Stimulated activated memory B cell treated with anti-CD40 and anti-IgM and Interleukin-4, amounts not matched to agents 10 μg/mL and 1 μg/mL and 100 μg/mL, for 72 hours (primary cell): ENCODE data around the gene MTMR10.

Experiments
- ATAC-seq: fragments of 150-1000 bp; cut with Tn5 transposase; 2 replicates; pipeline ENCODE4 v1.10.0; 2021
- H3K27ac Mint-ChIP-seq: one replicate; pipeline ENCODE4 v1.8.0; 2022; ENCODE audit warnings: mild to moderate bottlenecking, mixed read lengths
- H3K27me3 Mint-ChIP-seq: one replicate; pipeline ENCODE4 v1.8.0; 2022; ENCODE audit warnings: mixed read lengths
- H3K36me3 Mint-ChIP-seq: one replicate; pipeline ENCODE4 v1.8.0; 2022; ENCODE audit warnings: mixed read lengths
- H3K4me1 Mint-ChIP-seq: one replicate; pipeline ENCODE4 v1.8.0; 2022; ENCODE audit warnings: mixed read lengths
- H3K4me3 Mint-ChIP-seq: one replicate; pipeline ENCODE4 v1.8.0; 2022; ENCODE audit warnings: mild to moderate bottlenecking, moderate library complexity, mixed read lengths
- H3K9me3 Mint-ChIP-seq: one replicate; pipeline ENCODE4 v1.8.0; 2022; ENCODE audit warnings: mixed read lengths

MTMR10 gene

GRCh38 chr15:30924353-30924752, 67.1 kb downstream of the MTMR10 start:
- H3K4me3 Mint-ChIP-seq = no peak overlapping the region
- no peak for ATAC-seq
- H3K36me3 Mint-ChIP-seq = peaks cover 69% of the 10 kb centered on the region
- H3K4me1 Mint-ChIP-seq = peaks cover 5% of the 10 kb centered on the region
- H3K27me3 Mint-ChIP-seq = no peaks in the 10 kb centered on the region
- no peaks in the 10 kb centered on the region for H3K9me3 Mint-ChIP-seq
- H3K27ac Mint-ChIP-seq = no peak overlapping the region

GRCh38 chr15:30923429-30923828, 68.0 kb downstream of the MTMR10 start:
- no peak for ATAC-seq
- H3K36me3 Mint-ChIP-seq = peaks cover 70% of the 10 kb centered on the region
- peak overlapping the region; percentile 59 for H3K27ac Mint-ChIP-seq
- H3K27me3 Mint-ChIP-seq = no peaks in the 10 kb centered on the region
- no peak overlapping the region for H3K4me3 Mint-ChIP-seq
- no peaks in the 10 kb centered on the region for H3K9me3 Mint-ChIP-seq
- peaks cover 7% of the 10 kb centered on the region for H3K4me1 Mint-ChIP-seq

- no peak overlapping the region for H3K4me3 Mint-ChIP-seq
- H3K9me3 Mint-ChIP-seq = no peaks in the 10 kb centered on the region
- H3K27ac Mint-ChIP-seq = peak overlapping the region; percentile 7
- peaks cover 7% of the 10 kb centered on the region for H3K4me1 Mint-ChIP-seq
- ATAC-seq = no peak
- H3K36me3 Mint-ChIP-seq = peaks cover 73% of the 10 kb centered on the region
- no peaks in the 10 kb centered on the region for H3K27me3 Mint-ChIP-seq
These were observed 68.7 kb downstream of the MTMR10 start for GRCh38 chr15:30922480-30923311.

GRCh38 chr15:30921781-30922479, 69.5 kb downstream of the MTMR10 start:
- H3K36me3 Mint-ChIP-seq = peaks cover 69% of the 10 kb centered on the region
- H3K9me3 Mint-ChIP-seq = no peaks in the 10 kb centered on the region
- no peak for ATAC-seq
- no peak overlapping the region for H3K4me3 Mint-ChIP-seq
- peak overlapping the region; percentile 7 for H3K27ac Mint-ChIP-seq
- peaks cover 9% of the 10 kb centered on the region for H3K4me1 Mint-ChIP-seq
- H3K27me3 Mint-ChIP-seq = no peaks in the 10 kb centered on the region

GRCh38 chr15:30921106-30921505, 70.3 kb downstream of the MTMR10 start:
- no peak overlapping the region for H3K27ac Mint-ChIP-seq
- H3K36me3 Mint-ChIP-seq = peaks cover 69% of the 10 kb centered on the region
- H3K4me3 Mint-ChIP-seq = no peak overlapping the region
- H3K27me3 Mint-ChIP-seq = no peaks in the 10 kb centered on the region
- ATAC-seq = no peak
- peaks cover 15% of the 10 kb centered on the region for H3K4me1 Mint-ChIP-seq
- no peaks in the 10 kb centered on the region for H3K9me3 Mint-ChIP-seq

GRCh38 chr15:30919877-30920550, 71.4 kb downstream of the MTMR10 start:
- ATAC-seq = no peak
- Mint-ChIP-seq H3K27ac (peak overlapping the region; percentile 64), H3K36me3 (peaks cover 70% of the 10 kb centered on the region), H3K4me3 (no peak overlapping the region), H3K27me3 (no peaks in the 10 kb centered on the region), H3K9me3 (no peaks in the 10 kb centered on the region), H3K4me1 (peaks cover 15% of the 10 kb centered on the region)

- Mint-ChIP-seq H3K27me3 (no peaks in the 10 kb centered on the region), H3K36me3 (peaks cover 57% of the 10 kb centered on the region), H3K27ac (no peak overlapping the region), H3K4me1 (peaks cover 15% of the 10 kb centered on the region), H3K9me3 (no peaks in the 10 kb centered on the region), H3K4me3 (no peak overlapping the region)
- no peak for ATAC-seq
These were observed 73.1 kb downstream of the MTMR10 start for GRCh38 chr15:30918366-30918765.

- Mint-ChIP-seq H3K4me1 (peaks cover 15% of the 10 kb centered on the region), H3K36me3 (peaks cover 52% of the 10 kb centered on the region), H3K27me3 (no peaks in the 10 kb centered on the region), H3K27ac (no peak overlapping the region), H3K9me3 (no peaks in the 10 kb centered on the region), H3K4me3 (no peak overlapping the region)
- no peak for ATAC-seq
These were observed 73.8 kb downstream of the MTMR10 start for GRCh38 chr15:30917675-30918074.

GRCh38 chr15:30917013-30917412, 74.4 kb downstream of the MTMR10 start:
- no peak for ATAC-seq
- no peak overlapping the region for H3K4me3 Mint-ChIP-seq
- H3K9me3 Mint-ChIP-seq = no peaks in the 10 kb centered on the region
- peaks cover 46% of the 10 kb centered on the region for H3K36me3 Mint-ChIP-seq
- peaks cover 15% of the 10 kb centered on the region for H3K4me1 Mint-ChIP-seq
- peak overlapping the region; percentile 0 for H3K27ac Mint-ChIP-seq
- H3K27me3 Mint-ChIP-seq = no peaks in the 10 kb centered on the region

- H3K4me3 Mint-ChIP-seq = no peak overlapping the region
- ATAC-seq = no peak
- no peaks in the 10 kb centered on the region for H3K9me3 Mint-ChIP-seq
- H3K4me1 Mint-ChIP-seq = peaks cover 21% of the 10 kb centered on the region
- peaks cover 42% of the 10 kb centered on the region for H3K36me3 Mint-ChIP-seq
- H3K27ac Mint-ChIP-seq = no peak overlapping the region
- H3K27me3 Mint-ChIP-seq = no peaks in the 10 kb centered on the region
These were observed 77.7 kb downstream of the MTMR10 start for GRCh38 chr15:30913761-30914160.

- H3K36me3 Mint-ChIP-seq = peaks cover 41% of the 10 kb centered on the region
- H3K9me3 Mint-ChIP-seq = no peaks in the 10 kb centered on the region
- H3K27ac Mint-ChIP-seq = no peak overlapping the region
- ATAC-seq = no peak
- no peaks in the 10 kb centered on the region for H3K27me3 Mint-ChIP-seq
- peaks cover 33% of the 10 kb centered on the region for H3K4me1 Mint-ChIP-seq
- no peak overlapping the region for H3K4me3 Mint-ChIP-seq
These were observed 85.1 kb downstream of the MTMR10 start for GRCh38 chr15:30906366-30906765.

GRCh38 chr15:30905821-30906220, 85.6 kb downstream of the MTMR10 start:
- no peaks in the 10 kb centered on the region for H3K9me3 Mint-ChIP-seq
- peaks cover 41% of the 10 kb centered on the region for H3K36me3 Mint-ChIP-seq
- H3K27ac Mint-ChIP-seq = no peak overlapping the region
- no peak for ATAC-seq
- H3K27me3 Mint-ChIP-seq = no peaks in the 10 kb centered on the region
- no peak overlapping the region for H3K4me3 Mint-ChIP-seq
- peaks cover 33% of the 10 kb centered on the region for H3K4me1 Mint-ChIP-seq

- peaks cover 31% of the 10 kb centered on the region for H3K4me1 Mint-ChIP-seq
- peak overlapping the region; percentile 78 for H3K27ac Mint-ChIP-seq
- no peak for ATAC-seq
- H3K4me3 Mint-ChIP-seq = peak overlapping the region; percentile 98
- H3K27me3 Mint-ChIP-seq = no peaks in the 10 kb centered on the region
- no peaks in the 10 kb centered on the region for H3K9me3 Mint-ChIP-seq
- peaks cover 37% of the 10 kb centered on the region for H3K36me3 Mint-ChIP-seq
These were observed 86.6 kb downstream of the MTMR10 start for GRCh38 chr15:30904812-30905211.

- peak within 1 kb of the TSS; percentile 98 for H3K4me3 Mint-ChIP-seq
- H3K4me1 Mint-ChIP-seq = peaks cover 19% of the 10 kb centered on the region
- ATAC-seq = peak; percentile 94
- peaks cover 26% of the 10 kb centered on the region for H3K36me3 Mint-ChIP-seq
- peak within 1 kb of the TSS; percentile 78 for H3K27ac Mint-ChIP-seq
- H3K27me3 Mint-ChIP-seq = no peaks in the 10 kb centered on the region
- no peaks in the 10 kb centered on the region for H3K9me3 Mint-ChIP-seq
These were observed 87.8 kb downstream of the MTMR10 start, which contains the start of gene FAN1 for GRCh38 chr15:30903497-30904187. TSS of gene FAN1 (plus strand) at chr15:30903915. CDS start at chr15:30904664, 749 bp downstream.

- H3K4me1 Mint-ChIP-seq = peaks cover 19% of the 10 kb centered on the region
- H3K27ac Mint-ChIP-seq = no peak overlapping the region
- H3K4me3 Mint-ChIP-seq = no peak overlapping the region
- no peaks in the 10 kb centered on the region for H3K9me3 Mint-ChIP-seq
- no peak for ATAC-seq
- H3K27me3 Mint-ChIP-seq = no peaks in the 10 kb centered on the region
- peaks cover 20% of the 10 kb centered on the region for H3K36me3 Mint-ChIP-seq
These were observed 89.5 kb downstream of the MTMR10 start for GRCh38 chr15:30901889-30902288.
